GM10266 (cell line): Measurements from ENCODE around the gene MYO1B.
A peak's percentile ranks its signal among the peaks of the same experiment; 100 is the strongest.

Source experiments
- DNase-seq: peaks from one replicate; pipeline ENCODE4 v3.0.0; 2012; ENCODE audit errors: extremely low spot score
- TF ChIP-seq, protein P1 (sequence below): IDR thresholded peaks from 2 replicates; pipeline ENCODE4 v1.5.1; 2012; ENCODE audit warnings: mild to moderate bottlenecking, low read depth; ENCODE audit not compliant: control insufficient read depth, insufficient read depth; ENCODE audit errors: missing control alignments

The MYO1B gene

DNA sequence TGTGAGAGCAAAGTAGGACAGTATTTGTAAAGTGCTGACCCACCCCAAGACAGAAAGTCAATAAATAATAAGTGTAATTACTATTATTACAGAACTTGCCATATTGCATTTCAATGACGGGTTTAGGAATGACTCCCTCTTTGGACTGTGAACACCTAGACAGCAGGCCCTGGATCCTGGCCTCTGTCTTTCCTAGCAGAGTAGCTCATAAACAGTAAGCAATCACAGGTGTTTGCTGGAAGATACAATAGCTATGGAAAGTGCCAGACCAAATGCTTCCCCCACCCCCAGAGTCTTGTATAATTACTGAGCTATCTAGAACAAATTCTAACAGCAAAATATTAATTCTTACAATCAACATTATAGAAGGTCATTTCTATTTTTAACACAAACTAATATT is 20.1 kb upstream of the MYO1B start:
- DNase-seq: no peak
- TF ChIP-seq, protein P1, sequence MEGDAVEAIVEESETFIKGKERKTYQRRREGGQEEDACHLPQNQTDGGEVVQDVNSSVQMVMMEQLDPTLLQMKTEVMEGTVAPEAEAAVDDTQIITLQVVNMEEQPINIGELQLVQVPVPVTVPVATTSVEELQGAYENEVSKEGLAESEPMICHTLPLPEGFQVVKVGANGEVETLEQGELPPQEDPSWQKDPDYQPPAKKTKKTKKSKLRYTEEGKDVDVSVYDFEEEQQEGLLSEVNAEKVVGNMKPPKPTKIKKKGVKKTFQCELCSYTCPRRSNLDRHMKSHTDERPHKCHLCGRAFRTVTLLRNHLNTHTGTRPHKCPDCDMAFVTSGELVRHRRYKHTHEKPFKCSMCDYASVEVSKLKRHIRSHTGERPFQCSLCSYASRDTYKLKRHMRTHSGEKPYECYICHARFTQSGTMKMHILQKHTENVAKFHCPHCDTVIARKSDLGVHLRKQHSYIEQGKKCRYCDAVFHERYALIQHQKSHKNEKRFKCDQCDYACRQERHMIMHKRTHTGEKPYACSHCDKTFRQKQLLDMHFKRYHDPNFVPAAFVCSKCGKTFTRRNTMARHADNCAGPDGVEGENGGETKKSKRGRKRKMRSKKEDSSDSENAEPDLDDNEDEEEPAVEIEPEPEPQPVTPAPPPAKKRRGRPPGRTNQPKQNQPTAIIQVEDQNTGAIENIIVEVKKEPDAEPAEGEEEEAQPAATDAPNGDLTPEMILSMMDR: no peak

DNA sequence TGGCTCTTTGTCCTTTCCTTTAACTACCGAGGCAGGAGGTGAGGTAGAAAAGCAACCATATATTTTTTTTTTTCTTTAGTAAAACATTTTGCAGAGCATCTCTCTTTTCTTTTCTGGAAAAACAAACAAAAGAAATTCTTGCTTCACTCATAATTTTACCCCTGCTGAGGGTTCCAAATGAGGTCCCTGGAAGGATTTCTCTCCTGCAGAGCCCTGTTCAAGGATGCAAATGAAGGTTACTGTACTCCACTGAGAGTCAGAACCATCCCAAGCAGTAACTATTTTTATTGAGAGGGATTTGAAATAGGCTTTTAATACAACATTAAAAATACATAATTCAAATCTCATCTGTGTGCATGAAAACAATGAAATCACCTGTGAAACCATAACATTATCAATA is 19.5 kb upstream of the MYO1B start:
- DNase-seq: no peak
- TF ChIP-seq, protein P1: no peak

DNA sequence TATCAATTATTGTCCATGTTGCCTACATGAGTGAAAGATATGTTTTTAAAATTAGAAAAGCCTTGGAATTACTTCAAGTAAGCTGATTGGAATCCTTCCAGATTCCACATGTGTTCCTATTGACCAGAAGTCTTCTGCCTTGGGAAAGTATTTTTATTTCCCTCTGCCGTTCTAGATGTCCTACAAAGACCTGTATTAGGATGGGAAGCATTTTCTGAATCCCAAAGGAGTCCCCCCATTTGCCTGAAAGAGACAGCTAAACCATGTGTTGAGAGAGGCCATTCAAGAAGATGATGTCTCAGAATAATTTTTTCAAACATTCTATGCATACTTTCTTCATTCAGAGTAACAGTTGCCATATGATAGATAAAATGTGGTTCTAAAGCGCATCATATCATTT is 19.0 kb upstream of the MYO1B start:
- no peak for DNase-seq
- TF ChIP-seq, protein P1: no peak

DNA sequence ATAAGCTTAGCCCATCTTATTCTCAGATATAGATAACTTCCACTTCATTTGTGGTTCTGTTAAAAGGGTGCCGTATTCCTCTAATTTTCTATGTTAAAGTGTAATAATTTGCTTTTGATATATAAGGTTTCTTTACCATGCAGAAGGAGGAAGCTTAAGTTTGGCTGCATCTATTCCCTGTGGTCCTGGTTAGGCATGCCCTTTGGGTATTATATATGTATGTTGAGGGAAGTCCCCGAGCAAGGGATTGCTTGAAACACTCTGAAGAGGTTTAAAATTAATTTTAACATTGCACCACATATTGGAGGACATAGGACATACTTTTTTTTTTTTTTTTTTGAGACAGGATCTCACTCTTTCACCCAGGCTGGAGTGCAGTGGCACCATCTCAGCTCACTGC is 16.9 kb upstream of the MYO1B start:
- DNase-seq: no peak
- TF ChIP-seq, protein P1: no peak

DNA sequence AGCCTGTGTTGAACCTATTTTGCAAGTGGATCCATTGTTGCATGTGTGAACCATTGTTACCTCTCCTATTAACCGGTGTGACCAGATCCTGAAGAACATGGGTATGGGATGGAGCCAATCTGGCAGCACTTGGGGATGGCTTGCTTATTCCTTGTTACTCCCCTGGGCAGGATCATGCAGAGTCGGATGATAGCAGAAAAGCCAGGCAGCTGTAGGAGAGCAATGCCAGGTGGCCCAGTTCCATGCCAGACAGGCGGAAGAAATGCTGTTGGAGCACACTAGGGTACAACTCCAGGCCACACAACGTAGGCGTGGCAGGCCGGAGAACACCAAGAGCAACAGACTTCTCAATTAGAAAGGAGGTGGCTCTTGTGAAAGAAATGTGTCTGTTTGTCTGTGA is 16.3 kb upstream of the MYO1B start:
- no peak for DNase-seq
- TF ChIP-seq, protein P1: no peak

DNA sequence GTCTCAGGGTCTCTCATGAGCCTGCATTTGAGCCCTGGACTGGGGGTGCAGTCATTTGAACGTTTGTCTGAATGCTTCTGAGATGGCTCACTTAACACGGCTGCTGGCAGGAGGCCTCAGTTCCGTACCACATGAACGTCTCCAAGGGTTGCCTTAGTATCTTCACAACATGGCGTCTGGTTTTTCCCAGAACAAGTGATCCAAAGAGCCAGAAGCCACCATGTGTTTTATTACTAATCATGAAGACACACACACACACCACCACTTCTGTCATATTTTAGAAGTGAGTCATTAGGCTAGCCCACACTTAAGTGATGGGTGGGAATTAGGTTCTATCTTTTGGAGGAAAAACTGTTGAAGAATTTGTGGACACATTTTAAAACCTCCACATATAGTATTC is 15.0 kb upstream of the MYO1B start:
- no peak for DNase-seq

DNA sequence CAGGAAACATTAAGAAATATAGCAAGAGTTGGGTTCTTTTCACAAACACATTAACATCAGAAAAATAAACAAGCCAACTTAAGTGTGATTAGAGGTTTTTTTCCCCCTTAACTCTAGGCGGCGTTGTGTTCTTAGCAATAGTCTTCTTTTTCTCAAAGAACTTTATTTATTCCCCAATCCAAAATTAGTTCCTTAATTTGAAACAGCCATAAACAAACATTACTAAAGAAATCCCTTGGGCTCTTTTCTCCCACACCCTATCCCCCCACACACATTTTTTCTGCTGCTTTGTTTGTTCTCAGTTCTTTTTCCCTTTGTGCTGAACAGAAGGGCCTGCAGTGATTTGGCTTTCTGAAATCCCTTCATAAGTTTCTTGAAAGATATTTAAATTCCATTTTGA is 13.2 kb upstream of the MYO1B start:
- TF ChIP-seq, protein P1: peak; percentile 17
- DNase-seq: no peak

More for the DNA sequence above, 15.0 kb upstream of the MYO1B start:
- TF ChIP-seq, protein P1: no peak
